Activated T-helper 1 cell treated with Interleukin-2 at 50 U/mL for 16 hours (primary cell): Measurements from ENCODE around the gene SLC25A51.

Source experiments
- DNase-seq: peaks from one replicate; pipeline ENCODE4 v3.0.0-alpha.2; 2020; ENCODE audit warnings: low read depth

SLC25A51 gene

GRCh38 chr9:37936965-37937364 lies 33.0 kb upstream of the SLC25A51 start:
- DNase-seq = no peak

DNA sequence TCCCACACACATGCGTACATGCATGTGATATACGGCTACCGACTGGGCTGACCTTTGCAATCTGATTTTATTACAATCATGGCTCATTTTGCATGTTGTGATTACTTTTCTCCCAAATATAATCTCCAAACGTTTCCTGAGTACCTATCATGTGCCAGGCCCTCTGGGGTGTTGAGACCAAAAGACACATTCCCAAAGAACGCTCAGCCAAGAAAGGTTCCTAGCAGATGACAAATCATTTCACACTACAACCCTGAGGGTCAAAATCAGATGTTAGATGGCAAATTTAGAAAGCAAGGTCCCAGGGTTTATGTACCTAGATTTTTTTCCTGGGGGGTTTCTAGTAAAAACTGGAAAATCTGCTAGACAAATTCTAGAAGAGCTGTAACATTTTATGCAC lies 32.4 kb upstream of the SLC25A51 start:
- no peak for DNase-seq

- no peak for DNase-seq
Measured at GRCh38 chr9:37935096-37935495, 31.2 kb upstream of the SLC25A51 start.

DNA sequence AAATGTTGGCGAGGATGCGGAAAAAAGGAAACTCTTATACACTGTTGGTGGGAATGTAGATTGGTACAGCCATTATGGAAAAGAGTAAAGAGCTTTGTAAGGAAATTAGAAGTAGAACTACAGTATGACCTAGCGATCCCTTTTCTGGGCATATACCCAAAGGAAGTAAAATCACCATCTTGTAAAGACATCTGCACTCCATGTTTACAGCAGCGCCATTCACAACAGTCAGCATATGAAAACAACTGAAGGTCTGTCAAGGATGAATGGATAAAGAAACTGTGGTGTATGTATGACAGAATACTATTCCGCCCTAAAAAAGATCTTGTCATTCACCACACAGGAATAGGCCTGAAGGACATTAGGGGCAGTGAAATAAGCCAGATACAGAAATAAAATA lies 27.7 kb upstream of the SLC25A51 start:
- DNase-seq = no peak

- no peak for DNase-seq
Measured at GRCh38 chr9:37929441-37929895, 25.5 kb upstream of the SLC25A51 start.

- no peak for DNase-seq
Measured at GRCh38 chr9:37928552-37929430, 24.9 kb upstream of the SLC25A51 start.

DNA sequence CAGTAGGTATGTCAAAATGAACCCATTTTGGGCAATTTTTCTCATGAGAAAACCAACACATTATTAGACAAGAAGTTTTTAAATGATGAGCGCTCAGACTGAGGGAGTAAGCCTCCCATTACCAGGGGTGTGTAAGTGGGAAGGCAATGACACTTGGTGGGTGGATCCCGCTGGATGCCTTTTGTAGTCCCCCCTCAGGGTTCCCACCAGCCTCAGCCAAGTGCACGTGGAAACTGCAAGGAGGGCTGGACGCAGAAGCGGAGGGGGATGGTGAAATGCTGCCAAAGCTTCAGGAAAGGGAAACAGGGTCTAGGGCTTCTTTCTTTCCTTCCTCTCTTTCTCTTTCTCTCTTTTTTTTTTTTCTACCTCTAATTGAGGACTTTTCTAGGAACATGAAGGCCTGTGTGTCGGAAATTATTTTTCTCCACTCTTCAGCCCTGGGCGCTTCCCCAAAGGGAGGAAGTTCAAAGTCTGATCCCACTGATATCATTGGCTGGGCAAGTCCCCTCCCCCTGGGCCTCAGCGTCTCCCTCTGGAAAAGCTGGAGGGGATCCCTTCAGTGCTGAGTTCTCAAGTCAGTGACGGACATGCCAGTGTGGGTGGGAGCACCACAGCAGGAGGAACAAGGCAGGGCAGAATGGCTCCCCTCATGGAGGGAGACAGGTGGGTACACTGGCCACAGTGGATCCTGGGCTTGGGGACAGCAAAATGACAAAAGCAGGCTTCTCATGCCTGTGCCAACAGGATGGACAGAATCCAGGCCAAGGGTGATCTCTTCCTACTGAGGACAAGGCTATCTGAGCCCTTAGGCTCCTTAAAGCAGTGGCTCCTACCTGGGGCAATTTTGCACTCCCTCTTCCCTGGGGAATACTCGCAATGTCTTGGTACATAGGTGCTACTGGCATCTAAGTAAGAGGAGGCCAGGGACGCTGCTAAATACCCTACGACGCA lies 23.9 kb upstream of the SLC25A51 start:
- no peak for DNase-seq

DNA sequence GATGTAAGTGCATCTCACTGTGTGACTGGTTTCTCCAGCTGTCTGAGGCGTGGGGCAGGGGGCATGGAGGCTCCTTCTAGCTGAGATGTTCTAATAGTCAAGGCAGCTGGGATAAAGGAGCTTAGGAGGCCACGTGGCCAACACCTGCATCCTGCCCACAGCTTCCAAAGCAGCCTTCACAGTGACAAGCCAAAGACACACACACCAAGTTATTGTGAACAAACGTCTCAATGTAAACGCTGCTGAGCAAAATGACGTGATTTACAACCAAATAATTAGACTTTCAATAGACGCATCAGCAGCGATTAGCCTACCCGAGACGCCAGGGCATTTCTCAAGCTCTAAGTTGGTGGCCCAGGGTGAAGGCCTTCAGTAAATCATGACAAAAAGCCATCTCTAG lies 23.2 kb upstream of the SLC25A51 start:
- DNase-seq = no peak

DNA sequence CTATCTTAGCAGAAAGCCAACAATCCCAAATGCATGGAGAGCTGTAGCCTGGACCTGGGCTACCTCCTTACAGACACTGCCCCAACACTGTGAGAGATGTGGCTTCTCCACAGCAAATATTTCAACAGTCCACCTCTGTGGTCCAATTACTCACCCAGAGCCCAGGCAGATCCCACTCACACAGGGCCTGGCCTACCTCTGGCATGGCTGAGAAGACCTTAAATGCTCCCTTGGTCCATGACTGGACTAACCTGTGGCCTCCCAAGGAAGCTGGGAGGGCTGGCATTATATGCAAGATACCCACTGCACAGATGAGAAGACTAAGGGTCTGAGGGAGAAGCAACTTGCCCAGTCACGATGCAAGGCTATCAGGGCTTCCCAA lies 22.8 kb upstream of the SLC25A51 start:
- DNase-seq = no peak

DNA sequence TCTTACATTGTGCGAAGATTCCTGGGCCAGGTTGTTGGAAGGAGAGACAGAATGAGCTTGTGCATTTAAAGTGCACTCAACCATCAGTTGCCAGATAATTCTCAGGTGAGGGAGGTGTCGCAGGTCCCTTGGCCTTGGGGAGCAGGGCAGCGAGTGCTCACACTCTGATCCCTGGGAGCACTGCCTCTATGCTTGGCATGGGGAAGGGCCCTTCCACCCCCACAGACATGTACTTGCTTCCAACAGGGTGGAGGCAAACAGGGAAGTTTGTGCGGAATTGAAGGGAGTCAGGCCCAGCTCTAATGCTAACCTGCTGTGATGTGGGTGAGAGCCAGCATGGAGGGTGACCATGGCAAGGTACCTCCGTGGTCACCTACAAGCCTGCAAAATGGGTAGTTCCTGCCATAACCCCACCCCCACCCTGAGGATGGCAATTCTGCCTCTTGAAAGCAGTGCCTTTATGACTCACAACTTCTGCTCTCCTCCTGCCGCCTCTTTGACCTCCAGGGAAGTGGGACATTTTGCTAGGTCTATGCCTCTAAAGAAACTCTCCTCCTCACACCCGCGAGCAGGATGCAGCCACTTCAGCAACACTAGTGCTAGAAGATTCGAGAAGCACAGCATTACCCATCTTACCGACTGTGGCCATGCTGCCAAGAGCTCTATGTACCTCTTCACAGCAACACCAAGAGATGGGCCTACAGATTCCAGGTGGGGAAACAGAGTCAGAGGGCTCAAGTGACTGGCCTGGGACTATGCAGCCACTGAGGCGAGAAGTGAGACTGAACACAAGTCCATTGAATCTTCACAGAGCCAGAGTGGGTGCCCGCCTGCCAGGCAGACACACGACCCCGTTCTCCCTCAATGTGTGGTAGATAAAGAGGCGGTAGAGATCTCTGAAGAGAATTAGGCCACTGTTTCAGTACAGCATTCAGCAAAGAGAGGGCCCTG lies 22.1 kb upstream of the SLC25A51 start:
- no peak for DNase-seq

DNA sequence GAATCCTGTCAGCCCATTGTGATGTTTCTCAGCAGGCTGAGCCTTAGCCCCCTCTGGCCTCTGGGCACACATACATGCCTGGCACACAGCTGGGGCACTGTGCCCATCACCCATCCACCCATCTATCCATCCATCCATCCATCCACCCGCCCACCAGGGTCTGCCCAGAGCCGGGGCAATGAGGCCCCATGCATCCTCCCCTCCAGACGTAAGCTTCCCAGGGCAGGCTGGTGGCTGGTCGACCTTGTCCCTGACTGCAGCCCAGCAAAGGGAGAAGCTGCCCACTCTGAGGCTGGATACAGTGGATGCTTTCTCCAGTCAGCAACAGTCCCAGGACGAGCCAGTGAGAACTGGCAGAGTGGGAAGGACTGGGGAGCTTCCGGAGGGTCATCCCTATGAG lies 21.1 kb upstream of the SLC25A51 start:
- DNase-seq = no peak

DNA sequence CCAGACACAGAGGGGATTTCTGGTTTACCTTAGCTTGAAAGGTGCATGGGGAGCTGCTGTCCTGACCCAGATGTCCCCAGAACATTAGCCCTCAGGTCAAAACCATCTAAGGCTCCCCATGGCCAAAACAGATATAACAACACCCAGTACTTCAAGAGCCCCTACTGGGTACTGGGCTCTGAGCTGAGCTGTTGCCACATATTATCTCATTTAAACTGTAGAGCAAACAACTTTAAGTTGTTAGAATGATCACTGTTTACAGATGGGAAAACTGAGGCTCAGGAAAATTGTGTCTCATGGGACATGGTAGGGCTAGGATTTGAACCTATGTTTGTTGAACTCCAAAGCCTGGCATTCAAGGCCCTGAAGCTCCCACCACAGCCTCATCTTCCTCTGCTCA lies 20.6 kb upstream of the SLC25A51 start:
- DNase-seq = no peak

DNA sequence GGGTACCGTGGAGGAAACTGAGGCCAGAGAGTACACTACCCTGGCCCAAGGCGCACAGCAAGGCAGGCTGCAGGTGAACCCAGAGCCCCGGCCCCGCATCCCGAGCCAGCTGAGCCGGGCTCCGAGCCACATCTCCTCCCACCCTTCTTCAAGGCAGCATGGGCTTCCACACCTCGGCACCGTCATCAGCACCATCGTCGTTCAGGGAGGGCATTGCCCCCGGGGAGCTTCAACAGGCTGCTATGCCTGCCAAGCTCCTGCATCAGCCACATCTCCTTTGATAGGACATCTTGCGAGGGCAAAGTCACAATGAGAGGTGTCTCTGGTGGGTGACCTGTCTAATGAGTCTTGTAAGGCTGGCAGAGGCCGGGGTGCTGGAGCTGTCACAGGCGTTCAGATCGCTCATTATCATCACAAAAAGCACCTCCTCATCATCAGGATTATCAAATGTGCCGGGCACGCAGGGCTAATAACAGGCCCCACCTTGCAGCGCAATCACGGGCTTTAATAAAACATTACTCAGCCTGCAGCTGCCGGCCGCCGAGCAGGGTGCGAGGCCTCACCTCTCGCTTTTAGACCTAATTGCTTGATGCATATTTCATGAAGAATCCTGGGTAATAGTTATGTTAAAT lies 20.0 kb upstream of the SLC25A51 start:
- no peak for DNase-seq

GRCh38 chr9:37923118-37923795 lies 19.3 kb upstream of the SLC25A51 start:
- no peak for DNase-seq

DNA sequence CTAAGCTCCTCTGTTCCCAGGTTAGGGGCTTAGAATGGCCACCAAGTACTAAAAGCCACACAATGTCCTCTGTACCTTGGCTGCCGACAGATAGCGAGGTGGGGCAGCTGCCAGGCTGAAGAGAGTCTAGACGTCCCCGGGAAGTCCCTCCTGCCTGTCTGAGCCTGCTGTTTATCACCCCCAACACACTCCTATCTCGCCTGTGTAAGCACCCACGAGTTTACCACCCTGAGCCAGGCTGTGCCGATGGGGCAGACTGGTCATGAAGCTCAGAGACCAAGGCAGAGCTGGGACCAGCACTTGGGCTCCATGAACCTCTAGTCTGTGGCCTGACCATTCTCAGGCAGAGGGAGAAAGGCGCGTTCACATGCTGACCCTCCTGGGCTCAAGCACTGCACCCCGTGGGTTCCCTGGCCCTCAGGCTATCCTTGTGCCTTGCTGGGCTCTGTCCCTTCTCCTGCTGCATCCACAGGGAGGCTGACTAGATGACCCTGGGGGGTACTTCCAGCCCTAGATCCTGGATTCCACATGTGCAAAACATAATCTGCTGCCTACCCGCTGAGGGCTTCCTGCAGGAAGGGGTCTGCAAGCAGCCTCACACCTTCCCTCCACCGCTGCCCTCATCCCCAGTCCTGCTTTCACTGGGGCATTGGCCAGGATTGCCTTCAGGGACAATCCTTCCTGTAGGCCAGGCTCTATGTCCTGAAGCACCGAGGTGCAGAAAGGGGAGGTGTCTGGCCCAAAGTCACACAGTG lies 18.6 kb upstream of the SLC25A51 start:
- DNase-seq = no peak

- DNase-seq = no peak
Measured at GRCh38 chr9:37921546-37922300, 17.8 kb upstream of the SLC25A51 start.

- no peak for DNase-seq
Measured at GRCh38 chr9:37921168-37921510, 17.2 kb upstream of the SLC25A51 start.

- DNase-seq = no peak
Measured at GRCh38 chr9:37920471-37921167, 16.7 kb upstream of the SLC25A51 start.

DNA sequence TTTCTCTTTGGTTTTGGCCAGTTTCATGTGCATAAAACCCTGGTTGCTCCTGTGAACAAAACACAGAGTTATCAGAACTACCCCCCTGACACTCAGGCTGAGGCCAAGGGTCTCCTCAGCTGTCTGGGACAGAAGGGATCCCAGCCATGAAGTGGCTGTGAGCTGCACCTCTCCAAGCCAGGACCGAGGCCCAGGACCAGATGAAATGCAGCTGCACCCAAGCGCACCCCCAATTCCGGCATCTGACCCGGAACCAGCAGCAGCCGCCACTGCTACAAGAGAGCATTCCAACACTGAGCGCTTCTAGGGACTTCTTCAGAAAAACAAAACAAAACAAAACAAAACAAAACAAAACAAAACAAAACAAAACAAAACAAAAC lies 16.0 kb upstream of the SLC25A51 start:
- no peak for DNase-seq
